IMR-90 (cell line): Measurements from ENCODE around the gene WDR91. TPM values are rescaled to one million over a fixed set of nuclear protein-coding genes. Genes with fewer than 3 reads are reported as not detected.

Source experiments
- ATAC-seq: fragments of 200-7000 bp; cut with Tn5 transposase; 2 replicates; pipeline ENCODE4 v1.9.1; 2020; ENCODE audit warnings: low read depth, mild to moderate bottlenecking, moderate library complexity
- BruUV-seq: library from RNA; stranded (reverse); fragments of 400-500 nt; replicated peaks from 2 replicates; lab custom pipeline; 2021; lab: Mats Ljungman, UMichigan
- CTCF ChIA-PET: fragments of 300-600 bp; formaldehyde crosslinking; extraction: SDS; loops from one replicate; lab custom pipeline; 2021; ENCODE audit warnings: antibody characterized with exemption; lab: Yijun Ruan, JAX
- POLR2A ChIA-PET: fragments of 300-600 bp; sonication (Branson Sonifier 250); formaldehyde crosslinking; loops from one replicate; lab custom pipeline; 2022; ENCODE audit warnings: antibody characterized with exemption; ENCODE audit not compliant: unreplicated experiment; lab: Charles Lee
- DNase-seq: peaks from one replicate; pipeline ENCODE4 v3.0.0; 2013
- H2AFZ ChIP-seq: replicated peaks from 2 replicates; pipeline ENCODE3; 2013; ENCODE audit warnings: low read length, mild to moderate bottlenecking; ENCODE audit not compliant: poor library complexity
- H2AK5ac ChIP-seq: 2 replicates; pipeline ENCODE4 v1.6.1; 2013; ENCODE audit warnings: low read depth, low read length, inconsistent platforms
- H2AK9ac ChIP-seq: replicated peaks from 2 replicates; pipeline ENCODE3; 2013; ENCODE audit warnings: mild to moderate bottlenecking, low read depth, low read length, moderate library complexity; ENCODE audit not compliant: poor library complexity
- H2BK120ac ChIP-seq: 2 replicates; pipeline ENCODE4 v1.6.1; 2013; ENCODE audit warnings: low read depth, low read length, inconsistent platforms
- H2BK15ac ChIP-seq: 3 replicates; pipeline ENCODE4 v1.6.1; 2013; ENCODE audit warnings: low read depth, low read length, inconsistent platforms
- H2BK20ac ChIP-seq: 2 replicates; pipeline ENCODE4 v1.6.1; 2013; ENCODE audit warnings: low read depth, mild to moderate bottlenecking, inconsistent platforms, low read length, moderate library complexity
- H2BK5ac ChIP-seq: 2 replicates; pipeline ENCODE4 v1.6.1; 2013; ENCODE audit warnings: mild to moderate bottlenecking, low read depth, low read length, inconsistent platforms; ENCODE audit not compliant: poor library complexity, severe bottlenecking
- H3K14ac ChIP-seq: replicated peaks from 2 replicates; pipeline ENCODE4 v1.6.1; 2013; ENCODE audit warnings: low read depth, low read length, inconsistent platforms
- H3K18ac ChIP-seq: 2 replicates; pipeline ENCODE4 v1.6.1; 2013; ENCODE audit warnings: low read depth, low read length, control low read depth
- H3K23ac ChIP-seq: 2 replicates; pipeline ENCODE4 v1.6.1; 2013; ENCODE audit warnings: low read depth, low read length, inconsistent platforms
- H3K27ac ChIP-seq: 2 replicates; pipeline ENCODE4 v1.5.1; 2013; ENCODE audit warnings: mild to moderate bottlenecking, control low read depth, low read length; ENCODE audit not compliant: insufficient read depth
- H3K27me3 ChIP-seq: 2 replicates; pipeline ENCODE4 v1.6.1; 2013; ENCODE audit warnings: low read length; ENCODE audit not compliant: control insufficient read depth, insufficient read depth
- H3K36me3 ChIP-seq: 2 replicates; pipeline ENCODE4 v1.6.1; 2013; ENCODE audit warnings: low read length, mixed read lengths; ENCODE audit not compliant: control insufficient read depth, insufficient read depth
- H3K4ac ChIP-seq: 2 replicates; pipeline ENCODE4 v1.6.1; 2013; ENCODE audit warnings: low read depth, low read length, inconsistent platforms
- H3K4me1 ChIP-seq: 2 replicates; pipeline ENCODE4 v1.6.1; 2013; ENCODE audit warnings: low read length, mixed read lengths; ENCODE audit not compliant: control insufficient read depth, insufficient read depth
- H3K4me2 ChIP-seq: 2 replicates; pipeline ENCODE4 v1.6.1; 2013; ENCODE audit warnings: low read depth, mild to moderate bottlenecking, control low read depth, low read length, moderate library complexity
- H3K4me3 ChIP-seq: 2 replicates; pipeline ENCODE4 v1.5.1; 2013; ENCODE audit warnings: low read depth, mild to moderate bottlenecking, control low read depth, low read length, moderate library complexity; ENCODE audit not compliant: insufficient read depth
- H3K56ac ChIP-seq: 2 replicates; pipeline ENCODE4 v1.6.1; 2013; ENCODE audit warnings: low read length, inconsistent platforms; ENCODE audit not compliant: insufficient read depth; ENCODE audit errors: extremely low read depth
- H3K79me1 ChIP-seq, 2 experiments: 2 replicates each; pipeline ENCODE4 v1.6.1; 2013; ENCODE audit warnings: low read length in 2 of 2, inconsistent platforms in 1 of 2, low read depth in 1 of 2
- H3K9ac ChIP-seq: 2 replicates; pipeline ENCODE4 v1.6.1; 2013; ENCODE audit warnings: low read depth, low read length, control low read depth
- H3K9me1 ChIP-seq: 2 replicates; pipeline ENCODE4 v1.6.1; 2013; ENCODE audit warnings: low read length, inconsistent platforms; ENCODE audit not compliant: insufficient read depth
- H3K9me3 ChIP-seq: 2 replicates; pipeline ENCODE4 v1.6.1; 2013; ENCODE audit warnings: low read length; ENCODE audit not compliant: control insufficient read depth, insufficient read depth
- H4K20me1 ChIP-seq: 2 replicates; pipeline ENCODE4 v1.6.1; 2013; ENCODE audit warnings: low read length, inconsistent platforms; ENCODE audit not compliant: insufficient read depth
- H4K5ac ChIP-seq: 2 replicates; pipeline ENCODE4 v1.6.1; 2013; ENCODE audit warnings: mild to moderate bottlenecking, low read depth, low read length, control low read depth
- H4K8ac ChIP-seq, 2 experiments: 2 replicates each; pipeline ENCODE4 v1.6.1; 2013; ENCODE audit warnings: low read depth in 2 of 2, low read length in 2 of 2, control low read depth in 1 of 2, inconsistent platforms in 1 of 2
- H4K91ac ChIP-seq: 2 replicates; pipeline ENCODE4 v1.6.1; 2013; ENCODE audit warnings: low read depth, low read length, inconsistent platforms; ENCODE audit not compliant: insufficient read depth
- CEBPB ChIP-seq: IDR thresholded peaks from 2 replicates; pipeline ENCODE4 v1.6.1; 2012; ENCODE audit warnings: low read depth, low read length, improper control_type of control experiment
- CHD1 ChIP-seq: IDR thresholded peaks from 2 replicates; pipeline ENCODE4 v1.6.1; 2012; ENCODE audit warnings: low read depth, low read length, improper control_type of control experiment
- CTCF ChIP-seq: conservative IDR thresholded peaks from 2 replicates; pipeline ENCODE4 v1.5.1; 2012; ENCODE audit warnings: mild to moderate bottlenecking, low read depth, low read length, improper control_type of control experiment
- ELK1 ChIP-seq: fragments of 150-350 bp; IDR thresholded peaks from 2 replicates; pipeline ENCODE4 v1.6.1; 2016; ENCODE audit warnings: low read depth, mild to moderate bottlenecking, low read length, moderate library complexity, borderline replicate concordance
- FOS ChIP-seq: fragments of 150-350 bp; IDR thresholded peaks from 2 replicates; pipeline ENCODE4 v1.6.1; 2016; ENCODE audit warnings: low read depth, low read length
- MAFK ChIP-seq: IDR thresholded peaks from 2 replicates; pipeline ENCODE4 v1.6.1; 2012; ENCODE audit warnings: low read depth, low read length, improper control_type of control experiment
- MAZ ChIP-seq: IDR thresholded peaks from 2 replicates; pipeline ENCODE4 v1.6.1; 2012; ENCODE audit warnings: low read depth, mild to moderate bottlenecking, low read length, improper control_type of control experiment, moderate library complexity, borderline replicate concordance
- MXI1 ChIP-seq: IDR thresholded peaks from 2 replicates; pipeline ENCODE4 v1.6.1; 2012; ENCODE audit warnings: low read depth, mild to moderate bottlenecking, low read length, moderate library complexity, borderline replicate concordance
- NFE2L2 ChIP-seq: fragments of 150-350 bp; IDR thresholded peaks from 2 replicates; pipeline ENCODE4 v1.6.1; 2016; ENCODE audit warnings: low read depth, mild to moderate bottlenecking, low read length
- POLR2A ChIP-seq: IDR thresholded peaks from 2 replicates; pipeline ENCODE4 v1.6.1; 2012; ENCODE audit warnings: mild to moderate bottlenecking, low read depth, low read length
- RCOR1 ChIP-seq: IDR thresholded peaks from 2 replicates; pipeline ENCODE4 v1.6.1; 2012; ENCODE audit warnings: mild to moderate bottlenecking, low read length, improper control_type of control experiment; ENCODE audit not compliant: insufficient replicate concordance
- RFX5 ChIP-seq: IDR thresholded peaks from 2 replicates; pipeline ENCODE4 v1.8.0; 2012; ENCODE audit warnings: low read depth, mild to moderate bottlenecking, low read length, moderate library complexity
- USF2 ChIP-seq: fragments of 150-350 bp; IDR thresholded peaks from 2 replicates; pipeline ENCODE4 v1.6.1; 2017; ENCODE audit warnings: mild to moderate bottlenecking, antibody characterized with exemption, low read length, low read depth
- WGBS, 2 experiments: methylation state at CpG; one replicate each; pipeline versions ENCODE4 v1.1.5 to v1.1.7; 2013; ENCODE audit warnings: missing lambda C conversion rate in 2 of 2; ENCODE audit not compliant: insufficient read length in 1 of 2; ENCODE audit errors: extremely low coverage in 2 of 2; 5-methylcytosine and 5-hydroxymethylcytosine counted together
- dilution Hi-C: fragments of 300-500 bp; cut with HindIII; formaldehyde crosslinking; loops from one replicate; pipeline ENCODE4 v1.14.3; 2018; ENCODE audit warnings: low sequenced_read_pairs; ENCODE audit not compliant: unreplicated experiment
- in situ Hi-C: fragments of 300-500 bp; cut with MboI; formaldehyde crosslinking; loops from 3 replicates; pipeline ENCODE4 v1.14.3; 2019; ENCODE audit warnings: low sequenced_read_pairs, inconsistent platforms, mixed read lengths
- intact Hi-C: fragments of 100-400 bp; cut with micrococcal nuclease; formaldehyde crosslinking; loops from 2 replicates; pipeline ENCODE4 v1.10.0; 2022
- polyA plus RNA-seq, 3 experiments: library from polyadenylated mRNA; depleted of rRNA; stranded (reverse); fragments of >200 nt; gene quantifications; 2 replicates each; pipeline ENCODE4 v1.2.3, GENCODE V29; 2012; ENCODE audit warnings: low replicate concordance in 1 of 3
- total RNA-seq: library from RNA; depleted of rRNA; stranded (reverse); fragments of >200 nt; gene quantifications from 2 replicates; pipeline ENCODE4 v1.2.3, GENCODE V29; 2012

The WDR91 gene
- total and polyA plus RNA-seq, 2 of the 4 experiments (the other 2 are of a cell fraction) = 5.2 to 10.3 TPM

GRCh38 chr7:135251496-135252391, 40.4 kb upstream of the WDR91 start:
- Histone ChIP-seq H3K27me3 (no peaks in the 10 kb centered on the region), H3K23ac (no peak overlapping the region), H3K4me2 (no peak overlapping the region), H4K20me1 (no peaks in the 10 kb centered on the region), H3K14ac (no peak overlapping the region), H3K27ac (no peak overlapping the region), H2BK120ac (no peak overlapping the region), H3K4me3 (no peak overlapping the region), H3K56ac (no peak overlapping the region), H2BK15ac (no peak overlapping the region), H4K91ac (no peak overlapping the region), H3K4me1 (peaks cover 10% of the 10 kb centered on the region), H2BK20ac (no peak overlapping the region), H3K9me1 (peaks cover 8% of the 10 kb centered on the region), H4K5ac (no peak overlapping the region), H2AFZ (no peak overlapping the region), H3K18ac (no peak overlapping the region), H3K36me3 (no peaks in the 10 kb centered on the region), H2BK5ac (no peak overlapping the region), H3K79me1 (no peaks in the 10 kb centered on the region), H2AK5ac (no peak overlapping the region), H4K8ac (no peak overlapping the region), H3K4ac (no peak overlapping the region), H3K9me3 (no peaks in the 10 kb centered on the region), H3K9ac (no peak overlapping the region), H2AK9ac (no peak overlapping the region)
- in situ Hi-C loops (loop anchor here (25.0 kb wide), 1 partner anchor 761 kb away; no protein-coding TSS in a partner anchor), intact Hi-C loops (no loop called here), dilution Hi-C loops (no loop called here)
- no peak for TF ChIP-seq RCOR1
- TF ChIP-seq NFE2L2 = no peak
- TF ChIP-seq MAZ = no peak
- no peak for TF ChIP-seq RFX5
- TF ChIP-seq FOS = no peak
- TF ChIP-seq MXI1 = no peak
- TF ChIP-seq POLR2A = no peak
- TF ChIP-seq CEBPB = no peak
- TF ChIP-seq ELK1 = no peak
- no peak for TF ChIP-seq MAFK
- no peak for TF ChIP-seq CTCF
- no peak for TF ChIP-seq USF2
- TF ChIP-seq CHD1 = no peak
- DNase-seq = no peak
- no peak for ATAC-seq
- ChIA-PET CTCF (no interaction called here), POLR2A (no interaction called here)
- WGBS, 2 experiments = 90% methylated on average over 2 of the region's 4 CpGs; no CpG with 5 or more reads in 1 of the 2 experiments
- no TSS peak for BruUV-seq
